Mucosa of rectum (tissue), 2 donors: ENCODE results near the gene THSD7A.

ENCODE experiments used
- H3K27ac ChIP-seq, 2 donors: one replicate each; pipeline ENCODE4 v1.7.0; 2013; ENCODE audit warnings: inconsistent platforms in 2 of 2, low read depth in 2 of 2, low read length in 2 of 2
- H3K27me3 ChIP-seq, 2 donors: one replicate each; pipeline ENCODE4 v1.7.0; 2013; ENCODE audit warnings: low read length in 2 of 2; ENCODE audit not compliant: control insufficient read depth in 2 of 2, insufficient read depth in 2 of 2
- H3K36me3 ChIP-seq, 2 donors: one replicate each; pipeline ENCODE4 v1.7.0; 2013; ENCODE audit warnings: low read length in 2 of 2; ENCODE audit not compliant: control insufficient read depth in 2 of 2, insufficient read depth in 2 of 2
- H3K4me1 ChIP-seq, 2 donors: one replicate each; pipeline ENCODE4 v1.7.0; 2013; ENCODE audit warnings: low read length in 2 of 2, mild to moderate bottlenecking in 1 of 2; ENCODE audit not compliant: control insufficient read depth in 2 of 2, insufficient read depth in 2 of 2
- H3K4me3 ChIP-seq, 2 donors: one replicate each; pipeline ENCODE4 v1.7.0; 2013; ENCODE audit warnings: low read length in 2 of 2
- H3K9ac ChIP-seq, 2 donors: one replicate each; pipeline ENCODE4 v1.7.0; 2013; ENCODE audit warnings: low read length in 2 of 2, low read depth in 1 of 2, mild to moderate bottlenecking in 1 of 2
- H3K9me3 ChIP-seq, 2 donors: one replicate each; pipeline ENCODE4 v1.7.0; 2013; ENCODE audit warnings: low read length in 2 of 2; ENCODE audit not compliant: control insufficient read depth in 2 of 2
- donor health status: healthy.
- donor health status: Normal muscosa, but diverticular disease.

THSD7A gene

DNA sequence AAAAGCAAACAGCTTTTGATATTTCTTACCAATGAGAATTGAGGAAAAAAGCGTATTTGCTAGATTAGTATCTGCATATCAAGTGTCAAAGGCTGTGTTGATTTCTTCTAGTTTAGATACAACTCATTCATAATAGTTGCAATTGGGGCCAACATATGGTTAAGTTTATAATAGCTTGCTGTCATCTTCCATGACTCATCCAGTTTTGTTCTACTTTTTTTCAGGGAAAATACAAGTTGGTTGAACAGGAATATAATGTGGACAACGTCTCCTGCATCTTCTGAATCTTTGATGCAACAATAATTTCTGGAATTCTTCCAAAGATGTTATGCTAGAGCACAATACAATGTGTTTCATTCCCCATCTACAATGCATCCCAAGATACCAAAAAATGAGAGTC, 182.0 kb downstream of the THSD7A start:
- no peak overlapping the region for H3K4me3 ChIP-seq

DNA sequence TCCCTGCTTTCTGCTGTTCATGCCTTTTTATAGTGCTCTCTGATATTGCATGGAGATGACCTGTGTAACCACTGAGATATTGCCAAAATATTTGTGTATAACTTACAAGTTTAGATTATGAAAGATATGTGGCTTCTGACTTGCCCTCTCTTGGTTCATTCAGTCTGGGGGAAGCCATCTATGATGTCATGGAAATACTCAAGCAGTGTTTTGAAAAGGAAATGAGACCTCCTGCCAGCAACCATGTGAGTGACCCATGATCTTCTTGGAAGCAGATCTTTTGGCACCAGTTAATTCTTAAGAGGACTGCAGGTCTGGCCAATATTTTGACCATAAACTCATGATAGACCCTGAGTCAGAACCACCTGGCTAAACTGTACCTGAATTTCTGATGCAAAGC, 183.0 kb downstream of the THSD7A start:
- Histone ChIP-seq H3K36me3 (no peaks in the 10 kb centered on the region), H3K9ac (no peak overlapping the region), H3K9me3 (no peaks in the 10 kb centered on the region), H3K27me3 (no peaks in the 10 kb centered on the region), H3K4me1 (no peaks in the 10 kb centered on the region), H3K27ac (no peak overlapping the region), H3K4me3 (no peak overlapping the region)

More for the DNA sequence above, 182.0 kb downstream of the THSD7A start:
- Histone ChIP-seq H3K27ac (no peak overlapping the region), H3K4me1 (no peaks in the 10 kb centered on the region), H3K27me3 (no peaks in the 10 kb centered on the region), H3K9me3 (no peaks in the 10 kb centered on the region), H3K9ac (no peak overlapping the region), H3K36me3 (no peaks in the 10 kb centered on the region)

DNA sequence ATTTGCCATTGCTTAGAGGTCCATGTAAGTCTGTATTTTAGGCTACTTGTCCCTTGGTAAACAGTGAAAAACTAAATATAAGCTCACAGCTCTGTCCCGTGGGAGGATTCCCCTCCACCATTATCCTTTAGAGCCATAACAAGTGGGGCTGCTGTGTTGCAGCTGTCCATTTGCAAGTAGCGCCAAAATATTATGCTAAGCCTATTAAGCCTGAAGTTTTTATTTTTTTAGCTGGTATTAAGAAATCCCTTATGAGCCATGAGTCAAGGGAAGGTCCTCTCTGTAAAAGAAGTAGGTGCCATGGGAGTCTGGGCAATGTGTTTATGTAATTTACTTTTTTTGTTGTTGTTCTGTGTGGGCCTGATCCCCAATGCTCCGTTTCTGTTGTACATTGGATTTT, 183.9 kb downstream of the THSD7A start:
- Histone ChIP-seq H3K9ac (no peak overlapping the region), H3K36me3 (no peaks in the 10 kb centered on the region), H3K9me3 (no peaks in the 10 kb centered on the region), H3K4me1 (peaks cover 0 to under 1% of the 10 kb centered on the region in 2 donors), H3K27me3 (no peaks in the 10 kb centered on the region), H3K4me3 (no peak overlapping the region), H3K27ac (no peak overlapping the region)

DNA sequence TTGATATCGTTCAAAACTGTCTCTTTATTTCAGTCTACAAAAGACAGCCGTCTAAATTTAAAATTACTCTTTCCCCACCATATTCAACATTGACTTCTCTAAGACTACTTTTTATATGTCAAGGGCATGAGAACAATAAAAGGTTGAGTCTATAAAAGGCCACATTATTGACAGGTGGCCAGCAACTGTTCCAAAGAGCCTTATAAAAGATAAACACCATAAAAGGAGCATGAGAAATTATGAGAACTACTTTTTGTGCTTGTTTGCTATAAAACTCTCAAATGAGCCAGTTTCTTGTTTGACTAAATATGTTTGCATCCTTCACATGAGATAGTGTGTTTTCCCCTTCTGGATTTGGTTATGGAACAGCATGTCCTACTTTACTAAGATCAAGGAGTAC, 189.2 kb downstream of the THSD7A start:
- Histone ChIP-seq H3K9me3 (no peaks in the 10 kb centered on the region), H3K4me3 (no peak overlapping the region), H3K9ac (no peak overlapping the region), H3K36me3 (no peaks in the 10 kb centered on the region), H3K4me1 (peaks cover 0 to 9% of the 10 kb centered on the region in 2 donors), H3K27me3 (no peaks in the 10 kb centered on the region), H3K27ac (no peak overlapping the region)

DNA sequence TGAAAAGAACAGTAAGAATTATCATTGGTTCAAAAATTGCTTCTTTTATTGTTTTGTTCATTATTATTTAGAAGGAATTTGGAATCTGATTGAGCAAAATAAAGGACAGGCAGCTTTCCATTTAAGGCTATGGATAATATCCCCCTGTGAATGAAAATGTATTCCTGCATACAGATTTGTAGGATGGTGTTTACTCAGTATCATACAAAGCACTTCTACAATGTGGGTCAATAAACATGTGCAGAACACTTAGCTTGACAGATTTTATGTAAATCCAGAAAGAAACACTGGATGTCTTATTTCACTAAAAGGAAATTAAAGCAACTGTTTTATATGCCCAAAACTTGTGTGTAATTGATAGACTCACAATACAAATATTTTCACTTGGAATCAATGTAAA, 189.7 kb downstream of the THSD7A start:
- Histone ChIP-seq H3K4me3 (no peak overlapping the region), H3K27me3 (no peaks in the 10 kb centered on the region), H3K27ac (no peak overlapping the region), H3K4me1 (peaks cover 0 to 9% of the 10 kb centered on the region in 2 donors), H3K36me3 (no peaks in the 10 kb centered on the region), H3K9me3 (no peaks in the 10 kb centered on the region), H3K9ac (no peak overlapping the region)

DNA sequence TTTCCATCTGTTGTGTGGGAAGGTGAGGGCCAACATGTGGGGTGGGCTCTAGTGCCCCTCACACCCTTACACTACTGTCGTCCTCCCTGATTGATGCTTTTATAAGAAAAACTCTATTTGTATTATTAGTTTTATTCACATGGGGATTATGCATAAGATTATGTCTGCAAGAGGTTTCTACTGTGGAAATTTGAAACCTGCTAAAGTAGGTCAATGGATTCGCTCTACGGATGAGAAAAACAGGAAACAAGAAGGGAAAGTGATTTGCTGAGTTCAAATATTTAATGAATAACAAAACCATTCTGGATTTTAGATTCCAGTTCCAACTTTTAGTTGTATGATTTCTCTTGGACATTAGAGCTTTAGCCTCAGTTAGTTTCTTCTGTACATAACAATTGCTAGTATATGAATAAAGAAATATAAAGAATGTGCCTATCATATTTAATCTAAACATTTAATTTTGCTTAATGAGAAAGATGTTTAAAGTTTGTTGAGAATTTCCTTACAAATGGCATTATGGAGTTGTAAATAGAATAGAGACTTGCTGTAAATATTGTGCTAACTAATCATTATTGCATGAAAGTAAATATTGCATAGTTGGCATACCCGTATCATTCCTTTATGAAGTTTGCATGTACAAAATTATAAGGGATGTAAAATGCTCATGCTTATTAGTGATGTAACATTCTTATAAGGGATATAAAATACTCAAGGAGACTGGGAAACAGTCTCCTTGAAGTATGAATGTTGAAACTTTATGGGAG, 193.8 kb downstream of the THSD7A start:
- H3K36me3 ChIP-seq, result no peaks in the 10 kb centered on the region
- H3K27me3 ChIP-seq, result no peaks in the 10 kb centered on the region
- no peak overlapping the region for H3K9ac ChIP-seq
- H3K4me3 ChIP-seq, result no peak overlapping the region
- no peak overlapping the region for H3K27ac ChIP-seq
- H3K9me3 ChIP-seq, result no peaks in the 10 kb centered on the region
- H3K4me1 ChIP-seq, result peaks cover 0 to 9% of the 10 kb centered on the region in 2 donors

DNA sequence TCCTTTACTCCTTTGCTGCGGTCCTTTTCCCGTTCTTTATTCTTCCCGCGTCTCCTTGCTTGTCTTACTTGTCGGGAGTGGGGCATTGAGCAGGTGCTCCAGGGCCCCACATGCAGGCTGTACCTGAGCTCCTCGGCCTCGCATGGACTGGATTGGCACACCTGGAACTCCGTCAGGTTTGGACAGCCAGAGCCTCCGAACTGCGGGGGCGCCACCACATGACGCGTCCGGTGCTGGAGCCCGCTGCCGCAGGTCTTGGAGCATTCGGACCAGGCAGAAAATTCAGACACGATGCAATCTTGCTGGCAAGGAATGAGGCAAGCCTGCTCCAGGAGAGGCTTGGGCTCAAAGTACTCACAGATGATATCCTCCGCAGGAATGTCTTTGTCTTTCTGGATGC, 195.7 kb downstream of the THSD7A start:
- no peak overlapping the region for H3K4me3 ChIP-seq
- H3K4me1 ChIP-seq, result no peaks in the 10 kb centered on the region
- no peaks in the 10 kb centered on the region for H3K27me3 ChIP-seq

DNA sequence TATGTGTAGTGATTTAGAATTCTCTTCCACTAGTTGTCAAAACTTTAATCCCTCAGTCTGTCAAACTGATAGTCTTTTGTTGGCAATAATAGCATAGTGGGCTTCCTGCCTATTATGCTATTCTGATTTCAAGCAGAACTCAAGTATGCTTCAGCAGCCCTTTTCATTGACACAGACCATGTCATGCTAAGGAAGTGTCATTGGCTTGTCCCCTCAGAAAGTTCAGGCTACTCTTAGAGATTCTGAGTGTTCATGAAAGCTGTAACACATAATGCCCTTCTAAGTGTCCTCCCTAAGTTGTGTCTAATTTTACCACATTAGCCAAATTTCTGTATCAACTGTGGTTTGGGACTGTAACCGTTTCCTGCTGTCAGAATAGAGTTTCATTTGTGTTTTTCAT, 198.7 kb downstream of the THSD7A start:
- Histone ChIP-seq H3K4me1 (no peaks in the 10 kb centered on the region), H3K27ac (no peak overlapping the region), H3K9ac (no peak overlapping the region), H3K36me3 (no peaks in the 10 kb centered on the region), H3K9me3 (no peaks in the 10 kb centered on the region), H3K27me3 (no peaks in the 10 kb centered on the region), H3K4me3 (no peak overlapping the region)

More for the DNA sequence above, 195.7 kb downstream of the THSD7A start:
- H3K36me3 ChIP-seq, result no peaks in the 10 kb centered on the region
- no peak overlapping the region for H3K9ac ChIP-seq
- H3K27ac ChIP-seq, result no peak overlapping the region
- H3K9me3 ChIP-seq, result no peaks in the 10 kb centered on the region

DNA sequence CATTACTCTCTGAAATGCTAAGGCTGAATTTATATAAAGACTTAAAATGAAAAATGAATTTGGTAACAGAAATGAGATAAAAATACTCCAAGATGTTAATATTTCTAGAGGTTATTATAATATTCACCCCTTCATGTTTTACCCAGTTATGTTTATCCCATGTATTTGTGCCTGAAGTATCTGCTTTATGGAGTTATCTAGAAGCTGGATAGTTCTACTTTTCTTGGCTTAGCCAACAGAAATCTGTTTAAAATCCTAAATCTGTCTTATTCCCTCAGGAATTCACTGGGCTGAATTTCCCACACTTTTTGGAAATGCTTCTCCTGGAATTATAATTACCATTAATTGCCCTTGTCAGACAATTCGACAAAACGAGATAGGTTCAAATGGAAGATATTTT, 201.6 kb downstream of the THSD7A start:
- Histone ChIP-seq H3K9ac (no peak overlapping the region), H3K27me3 (no peaks in the 10 kb centered on the region), H3K9me3 (no peaks in the 10 kb centered on the region), H3K4me3 (no peak overlapping the region), H3K36me3 (no peaks in the 10 kb centered on the region), H3K27ac (no peak overlapping the region), H3K4me1 (no peaks in the 10 kb centered on the region)

DNA sequence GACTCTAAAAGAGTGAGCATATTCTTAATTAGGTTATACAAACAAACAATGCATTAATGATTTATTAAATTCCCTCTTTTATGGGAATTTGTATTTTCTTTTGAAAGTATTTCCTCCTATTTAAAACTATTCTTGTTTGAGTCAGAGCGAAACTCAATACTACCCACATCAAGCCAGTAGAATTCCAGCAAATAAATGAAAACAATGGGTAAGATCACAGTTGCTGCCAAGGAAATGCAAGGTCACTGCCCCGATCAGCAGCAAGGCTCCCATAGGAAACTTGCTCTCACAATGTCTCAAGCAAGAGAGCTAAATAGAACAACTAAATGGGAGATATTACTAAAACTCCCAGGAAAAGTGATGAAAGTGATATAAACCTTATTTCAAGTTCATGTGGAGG, 206.3 kb downstream of the THSD7A start:
- no peaks in the 10 kb centered on the region for H3K27me3 ChIP-seq
- no peaks in the 10 kb centered on the region for H3K4me1 ChIP-seq
- no peaks in the 10 kb centered on the region for H3K9me3 ChIP-seq
- no peak overlapping the region for H3K9ac ChIP-seq
- no peak overlapping the region for H3K27ac ChIP-seq
- H3K4me3 ChIP-seq, result no peak overlapping the region
- no peaks in the 10 kb centered on the region for H3K36me3 ChIP-seq
